Hematopoietic multipotent progenitor cell treated with erythropoietin and hydrocortisone succinate and interleukin-3 and kit ligand, for 17 days (in vitro differentiated cells): ENCODE measurements around the gene AFMID.
"Not testable (repeated sequence)": the region's sequence is repeated elsewhere in the genome, so short reads cannot be mapped to it uniquely, and the experiment has no call there.

Experiments
- DNase-seq: peaks from one replicate; pipeline ENCODE4 v3.0.0-alpha.2; 2015; ENCODE audit warnings: low spot score

Gene AFMID, protein sequence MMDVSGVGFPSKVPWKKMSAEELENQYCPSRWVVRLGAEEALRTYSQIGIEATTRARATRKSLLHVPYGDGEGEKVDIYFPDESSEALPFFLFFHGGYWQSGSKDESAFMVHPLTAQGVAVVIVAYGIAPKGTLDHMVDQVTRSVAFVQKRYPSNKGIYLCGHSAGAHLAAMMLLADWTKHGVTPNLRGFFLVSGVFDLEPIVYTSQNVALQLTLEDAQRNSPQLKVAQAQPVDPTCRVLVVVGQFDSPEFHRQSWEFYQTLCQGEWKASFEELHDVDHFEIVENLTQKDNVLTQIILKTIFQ

GRCh38 chr17:78186692-78187595 lies at the start of gene AFMID, which contains the start of gene TK1:
TSS of gene AFMID (plus strand) at chr17:78187362. CDS start at chr17:78187371, 9 bp downstream.
TSS of gene TK1 (minus strand) at chr17:78187052. CDS start at chr17:78186994, 58 bp downstream.
- DNase-seq: peak; percentile 97

GRCh38 chr17:78137392-78138203 lies 49.6 kb upstream of the AFMID start:
- DNase-seq: no peak

DNA sequence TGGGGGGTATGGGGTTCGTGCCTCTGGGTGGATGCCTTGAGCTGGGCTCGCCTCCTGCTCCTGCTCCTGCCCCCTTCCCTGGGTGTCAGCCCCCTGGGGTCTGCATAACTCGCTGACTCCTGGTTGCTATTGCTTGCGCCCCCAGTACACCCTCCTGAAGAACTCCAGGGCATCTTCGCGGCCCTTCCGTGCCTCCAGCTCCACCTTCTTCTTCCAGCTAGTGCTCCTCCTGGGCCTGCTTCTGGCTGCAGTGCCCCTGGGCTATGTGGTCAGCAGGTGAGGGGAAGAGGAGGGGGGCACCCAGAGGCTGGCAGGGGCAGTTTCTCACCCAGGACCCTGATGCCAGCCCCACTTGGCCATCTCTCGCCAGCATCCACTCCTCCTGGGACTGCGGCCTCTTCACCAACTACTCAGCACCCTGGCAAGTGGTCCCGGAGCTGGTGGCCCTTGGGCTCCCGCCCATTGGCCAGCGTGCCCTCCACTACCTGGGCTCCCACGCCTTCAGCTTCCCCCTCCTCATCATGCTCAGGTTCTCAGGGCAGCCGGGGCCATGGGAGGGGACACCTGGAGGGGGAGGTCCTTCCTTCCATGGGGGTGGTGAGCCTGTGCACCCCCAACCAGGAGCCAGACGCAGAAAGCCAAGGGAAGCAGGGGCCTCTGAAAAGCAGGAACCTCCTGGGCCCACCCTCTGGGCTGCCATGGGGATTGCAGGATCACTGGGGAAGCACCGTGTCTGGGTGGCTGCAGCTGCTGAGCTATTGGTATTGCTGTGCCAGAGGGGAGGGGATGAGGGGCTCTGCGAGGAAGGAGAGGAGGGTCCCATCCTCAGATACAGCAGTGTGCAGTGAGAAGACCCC lies 48.7 kb upstream of the AFMID start:
- DNase-seq: no peak

GRCh38 chr17:78139861-78140168 lies 47.3 kb upstream of the AFMID start:
- not testable (repeated sequence) for DNase-seq

GRCh38 chr17:78140169-78141051 lies 46.8 kb upstream of the AFMID start:
- peak; percentile 98 for DNase-seq

GRCh38 chr17:78141437-78142118 lies 45.6 kb upstream of the AFMID start:
- DNase-seq: peak; percentile 7

DNA sequence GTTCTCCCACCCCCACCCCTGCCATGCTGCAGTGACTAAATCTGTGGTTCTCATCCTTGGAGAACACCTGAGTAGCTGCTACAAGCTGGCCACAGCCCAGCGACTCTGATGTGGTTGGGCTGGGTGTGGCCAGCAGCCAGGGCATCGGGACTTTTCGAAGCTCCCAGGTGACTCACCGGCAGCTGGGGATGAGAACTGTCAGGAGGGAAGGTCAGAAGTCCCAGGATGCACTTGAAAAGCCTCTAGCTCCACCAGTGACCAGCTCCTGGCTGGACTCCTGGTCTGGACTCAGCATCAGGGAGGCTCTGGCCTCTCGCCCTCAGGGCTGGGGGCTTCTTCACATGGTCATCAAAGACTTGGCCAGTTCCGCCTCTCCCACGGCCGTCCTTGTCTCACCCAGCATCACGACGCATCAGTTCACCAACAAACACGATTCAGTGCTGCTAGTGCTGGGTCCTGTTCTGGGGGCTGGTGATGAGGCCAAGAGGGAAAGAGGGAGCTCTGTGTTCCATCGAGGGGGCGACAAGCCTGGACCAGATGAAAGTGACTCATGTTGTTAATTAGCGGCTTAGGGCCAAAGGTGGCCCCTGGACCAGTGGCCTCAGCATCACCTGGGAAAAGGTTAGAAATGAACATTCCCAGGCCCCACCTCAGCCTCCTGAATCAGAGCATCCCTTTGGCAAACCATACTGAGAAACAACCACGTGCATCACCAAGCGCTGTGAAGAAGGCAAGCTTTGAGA lies 44.9 kb upstream of the AFMID start:
- peak; percentile 9 for DNase-seq

DNA sequence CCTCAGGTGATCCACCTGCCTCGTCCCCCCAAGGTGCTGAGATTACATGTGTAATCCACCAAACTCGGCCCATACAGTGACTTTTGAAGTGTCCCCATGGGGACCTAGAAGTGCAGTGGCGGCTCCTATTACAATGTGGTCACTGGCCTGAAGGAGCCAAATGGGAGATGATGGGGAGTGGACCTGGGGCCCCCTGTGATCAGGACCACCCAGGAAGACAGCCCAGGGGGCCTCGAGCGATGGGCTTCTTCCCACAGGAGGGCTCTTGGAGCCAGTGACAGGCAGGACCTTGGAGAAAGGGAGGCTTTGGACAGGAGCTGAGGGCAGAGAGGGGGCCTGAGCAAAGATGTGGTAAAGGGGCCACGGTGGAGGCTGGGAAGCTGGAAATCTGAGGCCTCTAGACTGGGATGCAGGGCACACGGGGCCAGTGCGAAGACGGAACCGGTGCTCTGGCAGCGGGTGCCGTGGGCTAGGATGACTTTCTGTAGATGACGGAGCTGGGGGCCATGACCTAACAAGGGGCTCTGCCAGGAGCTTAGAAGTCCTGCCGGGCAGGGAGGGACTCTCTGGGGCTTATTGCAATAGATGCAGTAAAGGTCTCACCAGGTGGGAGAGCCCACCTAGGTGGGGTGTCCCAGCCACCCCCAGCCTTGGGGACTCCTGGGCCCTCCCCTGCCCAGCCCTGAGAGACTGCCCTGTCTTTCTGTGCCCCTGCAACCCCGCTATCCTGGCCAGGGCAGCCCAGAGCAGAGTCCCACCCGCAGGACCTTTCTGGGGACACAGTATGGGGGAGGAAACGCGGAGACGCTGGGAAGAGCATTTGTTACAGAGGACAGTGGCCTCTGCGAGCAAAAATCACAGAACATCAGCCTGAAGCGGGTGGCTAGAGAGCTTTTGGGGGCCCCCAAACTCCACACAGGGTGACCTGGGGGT lies 43.7 kb upstream of the AFMID start:
- DNase-seq: no peak

- DNase-seq: peak; percentile 39
Observed at GRCh38 chr17:78144147-78144719, 42.9 kb upstream of the AFMID start.

GRCh38 chr17:78144736-78145641 lies 42.2 kb upstream of the AFMID start:
- no peak for DNase-seq

GRCh38 chr17:78146471-78146869 lies 40.7 kb upstream of the AFMID start:
- no peak for DNase-seq

DNA sequence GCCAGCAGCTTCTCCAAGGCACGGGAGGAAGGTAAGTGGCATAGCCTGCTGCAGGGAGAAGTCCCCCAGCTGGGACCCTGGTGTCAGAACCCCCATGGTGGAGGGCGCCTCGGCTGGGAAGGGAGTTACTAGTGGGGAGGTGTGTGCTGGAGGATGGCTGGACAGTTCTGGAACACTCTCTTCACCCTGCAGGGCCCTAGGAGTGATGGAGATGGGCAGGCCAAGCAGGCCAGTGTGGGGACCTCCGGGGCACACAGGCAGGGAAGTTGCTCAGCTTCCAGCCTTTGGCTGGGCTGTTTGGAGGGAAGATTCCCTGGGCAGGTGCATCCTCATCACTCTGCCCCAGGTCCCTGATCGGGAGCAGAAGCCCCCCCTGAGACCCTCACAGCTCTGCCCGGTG lies 40.3 kb upstream of the AFMID start:
- no peak for DNase-seq

DNA sequence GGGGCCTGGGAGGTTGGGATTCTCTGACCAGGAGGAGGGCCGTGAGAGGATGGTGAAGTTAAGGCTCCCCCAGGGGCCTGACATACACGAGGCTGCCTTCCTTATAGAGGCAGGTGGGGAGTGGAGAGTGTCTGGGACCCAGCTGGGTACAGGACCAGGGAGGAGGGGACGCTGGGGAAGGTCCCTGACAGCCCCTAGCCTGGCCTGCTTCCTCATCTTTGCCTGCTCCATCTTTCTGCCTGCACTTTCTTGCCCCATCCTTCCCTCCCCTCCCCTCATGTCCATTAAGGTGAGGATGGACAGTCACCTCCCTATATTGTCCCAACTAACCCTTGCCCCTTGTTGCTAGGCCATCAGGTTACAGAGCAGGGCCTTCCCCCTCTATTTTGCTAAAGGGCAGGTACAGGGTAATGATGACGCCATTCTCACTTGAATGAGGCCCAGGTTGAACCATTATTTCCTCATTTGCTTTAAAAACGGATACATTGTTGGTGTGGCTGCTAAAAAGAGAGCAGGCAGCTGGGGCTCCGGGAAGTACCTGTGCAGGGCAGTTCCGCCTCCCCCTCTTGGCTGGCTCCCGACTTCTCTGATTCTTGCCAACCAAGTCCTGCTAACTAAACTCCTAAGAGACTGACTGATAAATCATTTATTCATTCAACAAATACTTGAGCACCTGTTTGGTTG lies 39.7 kb upstream of the AFMID start:
- DNase-seq: no peak

DNA sequence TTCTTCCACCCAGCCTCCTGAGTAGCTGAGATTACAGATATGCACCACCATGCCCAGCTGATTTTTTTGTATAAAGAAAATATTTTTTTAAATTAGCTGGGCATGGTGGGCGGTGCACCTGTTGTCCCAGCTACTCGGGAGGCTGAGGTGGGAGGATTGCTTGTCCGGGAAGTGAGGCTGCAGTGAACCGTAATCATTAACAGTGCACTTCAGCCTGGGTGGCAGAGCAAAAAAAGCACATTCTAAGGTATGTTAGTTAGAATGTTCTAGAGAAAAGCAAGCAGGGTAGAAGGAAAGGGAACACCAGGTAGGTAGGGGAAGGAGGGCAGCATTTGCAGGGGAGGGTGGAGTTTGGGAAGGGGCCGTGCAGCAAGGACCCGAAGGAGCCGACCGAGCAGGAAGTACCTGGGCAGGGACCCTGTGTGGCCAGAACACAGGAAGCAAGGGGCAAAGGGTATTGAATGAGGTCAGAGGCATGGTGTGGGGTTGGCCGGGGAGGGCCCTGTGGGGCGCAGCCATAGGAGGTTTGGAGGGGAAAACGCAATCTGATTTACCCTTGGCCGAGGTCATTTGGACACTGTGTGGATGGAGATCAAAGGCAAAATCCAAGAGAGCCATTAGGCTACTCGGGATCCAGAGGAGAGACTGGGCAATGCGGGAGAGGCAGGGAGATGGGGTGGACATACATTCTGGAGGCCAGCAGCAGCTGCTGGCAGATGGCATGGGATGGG lies 38.7 kb upstream of the AFMID start:
- no peak for DNase-seq

DNA sequence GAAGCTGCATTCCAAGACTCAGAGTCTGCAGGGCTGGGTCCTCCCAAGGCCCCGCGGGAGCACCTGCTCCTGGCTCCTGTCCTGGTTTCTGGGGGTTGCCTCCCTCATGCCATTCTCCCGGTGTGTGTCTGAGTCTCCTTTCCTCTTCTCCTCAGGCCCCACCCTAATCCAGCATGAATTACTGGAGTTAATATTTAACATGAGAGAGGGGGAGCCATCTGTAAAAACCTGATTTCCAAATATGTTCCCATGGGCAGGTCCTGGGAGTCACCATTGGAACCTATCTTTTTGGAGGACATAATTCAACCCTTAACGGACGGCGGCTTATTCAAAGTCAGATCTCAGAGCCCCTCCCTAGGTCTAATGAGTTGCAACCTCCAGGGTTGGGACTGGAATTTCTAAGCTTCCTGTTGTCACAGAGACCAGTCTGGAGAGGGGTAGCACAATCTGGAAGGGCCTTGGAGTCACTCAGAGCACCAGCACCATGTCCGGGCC lies 35.6 kb upstream of the AFMID start:
- no peak for DNase-seq
